IPS-15b (cell line): ENCODE results near the gene SP7.

Experiments used
- H3K27me3 ChIP-seq: one replicate; pipeline ENCODE4 v1.6.1; 2013; ENCODE audit warnings: low read length; ENCODE audit not compliant: control insufficient read depth, insufficient read depth
- H3K36me3 ChIP-seq: one replicate; pipeline ENCODE4 v1.6.1; 2013; ENCODE audit warnings: low read length; ENCODE audit not compliant: control insufficient read depth, insufficient read depth
- H3K4me1 ChIP-seq: one replicate; pipeline ENCODE4 v1.6.1; 2013; ENCODE audit warnings: mild to moderate bottlenecking, low read length; ENCODE audit not compliant: control insufficient read depth, insufficient read depth
- H3K4me3 ChIP-seq: one replicate; pipeline ENCODE4 v1.5.1; 2013; ENCODE audit warnings: low read depth, low read length
- H3K9ac ChIP-seq: one replicate; pipeline ENCODE4 v1.6.1; 2013; ENCODE audit warnings: low read depth, mild to moderate bottlenecking, low read length
- H3K9me3 ChIP-seq: one replicate; pipeline ENCODE4 v1.6.1; 2013; ENCODE audit warnings: mild to moderate bottlenecking, low read length; ENCODE audit not compliant: control insufficient read depth, insufficient read depth

The SP7 gene

DNA sequence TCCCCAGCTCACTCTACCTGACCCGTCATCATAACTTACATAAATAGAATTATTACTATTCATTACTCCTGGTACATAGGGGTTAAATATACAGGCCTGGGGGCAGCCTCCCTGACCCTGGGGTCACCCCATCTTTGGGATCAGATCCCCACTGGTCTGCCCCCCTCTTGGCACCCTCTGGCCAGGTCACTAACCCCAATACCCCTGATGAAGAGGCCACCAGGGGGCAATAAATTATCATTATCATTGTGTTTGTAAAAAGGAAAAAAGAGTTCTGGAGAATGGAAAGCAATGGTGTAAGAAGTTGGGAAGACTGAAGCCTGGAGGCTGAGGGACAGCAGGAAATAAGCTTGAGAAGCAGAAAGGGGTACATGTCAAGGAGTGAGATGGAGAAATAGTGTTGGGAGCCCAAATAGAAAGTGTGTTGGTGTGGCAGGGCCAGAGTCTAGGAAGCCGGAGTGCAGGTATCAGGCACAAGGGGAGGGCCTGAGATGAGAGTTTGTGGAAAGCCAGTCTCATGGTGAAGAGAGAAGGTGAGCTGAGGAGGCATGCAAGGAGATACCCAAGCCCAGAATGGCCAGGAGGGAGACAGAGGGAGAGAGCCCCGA, 8.6 kb downstream of the SP7 start:
- Histone ChIP-seq H3K27me3 (peaks cover 77% of the 10 kb centered on the region), H3K36me3 (no peaks in the 10 kb centered on the region), H3K4me3 (no peak overlapping the region), H3K9me3 (no peaks in the 10 kb centered on the region), H3K4me1 (peaks cover 11% of the 10 kb centered on the region), H3K9ac (no peak overlapping the region)

DNA sequence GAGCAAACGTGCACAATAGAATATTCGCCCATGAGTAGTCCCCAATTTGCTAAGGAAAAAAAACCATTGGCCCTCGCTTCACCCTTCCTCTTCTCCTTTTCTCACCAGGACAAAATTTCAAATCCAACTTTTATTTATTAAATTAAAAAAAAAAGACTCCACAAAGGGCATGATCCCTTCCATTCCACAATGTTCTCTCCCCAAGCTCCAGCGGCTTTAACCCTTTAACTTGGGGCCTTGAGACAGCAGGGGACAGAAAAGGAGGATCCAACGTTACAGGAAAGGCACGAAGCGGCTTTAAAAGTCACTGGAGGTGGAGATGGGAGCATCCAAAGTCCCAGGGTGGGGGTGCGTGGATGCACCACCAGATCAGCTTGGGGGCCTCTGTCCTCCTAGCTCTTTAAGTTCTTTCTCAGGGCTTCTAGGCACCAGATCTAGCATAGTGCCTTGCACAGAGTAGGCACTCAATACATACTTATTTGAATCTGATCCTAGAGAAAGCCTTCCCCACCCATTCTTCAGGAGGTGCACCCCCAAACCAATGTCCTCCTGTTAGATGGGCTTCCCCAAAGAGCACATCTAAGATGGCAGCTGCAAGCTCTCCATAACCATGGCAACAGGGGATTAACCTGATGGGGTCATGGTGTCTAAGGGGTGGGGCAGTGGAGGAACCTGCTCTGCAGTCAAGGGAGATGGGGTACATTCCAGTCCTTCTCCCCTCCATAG, 9.5 kb downstream of the SP7 start:
- H3K36me3 ChIP-seq, result no peaks in the 10 kb centered on the region
- no peak overlapping the region for H3K9ac ChIP-seq
- peaks cover 11% of the 10 kb centered on the region for H3K4me1 ChIP-seq
- H3K27me3 ChIP-seq, result peaks cover 71% of the 10 kb centered on the region
- H3K9me3 ChIP-seq, result no peaks in the 10 kb centered on the region
- H3K4me3 ChIP-seq, result peak overlapping the region; percentile 50

DNA sequence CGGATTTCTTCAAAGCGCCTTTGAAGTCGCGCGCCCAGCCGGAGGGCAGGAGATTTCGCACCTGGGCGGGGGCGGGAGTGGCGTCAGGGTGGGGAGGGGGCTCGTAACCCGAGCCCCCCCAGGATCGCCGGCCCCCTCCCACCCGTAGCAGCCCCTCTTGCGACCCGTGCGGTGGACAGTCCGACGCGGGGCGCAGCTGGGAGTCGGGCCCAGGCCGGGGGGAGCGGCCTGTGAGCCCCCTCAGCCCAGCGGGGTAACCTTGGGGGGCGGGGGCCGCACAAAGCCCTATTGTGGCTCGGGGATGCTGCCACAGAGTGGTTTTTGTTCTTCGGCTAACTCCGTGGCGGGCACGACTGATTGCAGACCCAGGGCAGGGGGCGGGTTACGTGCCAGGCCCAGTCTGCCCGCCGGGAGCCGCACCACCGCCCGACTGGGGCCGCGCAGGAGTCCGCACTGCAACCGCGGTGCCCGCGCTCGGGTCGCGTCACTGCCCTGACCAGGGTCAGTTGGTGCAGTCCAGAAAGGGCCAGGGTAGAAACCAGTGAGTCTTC, 10.6 kb downstream of the SP7 start:
- H3K9ac ChIP-seq, result no peak overlapping the region
- no peaks in the 10 kb centered on the region for H3K9me3 ChIP-seq
- H3K36me3 ChIP-seq, result no peaks in the 10 kb centered on the region
- peaks cover 11% of the 10 kb centered on the region for H3K4me1 ChIP-seq
- H3K27me3 ChIP-seq, result peaks cover 64% of the 10 kb centered on the region
- H3K4me3 ChIP-seq, result peak overlapping the region; percentile 50

DNA sequence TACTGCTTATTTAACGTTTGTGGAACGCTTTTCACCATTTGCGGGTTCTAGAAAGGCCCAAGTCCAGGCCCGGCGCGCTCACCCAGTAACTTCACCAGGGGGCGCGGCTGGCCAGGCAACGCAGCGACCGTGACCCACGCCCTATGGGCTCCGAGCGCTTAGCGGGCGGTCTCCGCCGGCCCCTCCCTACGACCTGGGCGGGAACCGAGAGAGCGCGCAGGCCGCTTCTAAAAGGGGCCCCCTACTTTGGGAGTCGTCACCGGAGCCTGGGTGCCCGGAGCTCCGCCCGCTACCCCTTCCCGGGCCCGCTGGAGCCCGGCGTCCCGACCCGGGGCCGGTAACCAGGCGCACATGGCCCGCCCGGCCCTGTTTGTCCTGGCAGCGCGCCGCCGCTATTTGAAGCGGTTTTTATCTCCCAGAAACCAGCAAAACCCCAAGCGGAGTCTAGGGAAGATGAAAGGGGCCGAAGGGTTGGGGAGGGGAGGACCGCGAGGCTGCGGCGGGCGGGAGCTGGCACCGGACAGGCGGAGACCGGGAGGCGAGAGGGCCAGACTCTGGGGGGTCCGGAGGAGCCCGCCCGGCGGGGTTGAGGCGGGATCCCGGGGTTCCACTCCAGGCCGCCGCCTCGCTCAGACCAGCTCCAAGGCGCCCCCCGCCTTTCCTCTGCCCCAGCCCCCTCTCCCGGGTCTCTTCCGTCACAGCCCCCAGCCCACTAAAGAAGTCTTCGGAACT, 11.2 kb downstream of the SP7 start:
- H3K4me1 ChIP-seq, result peaks cover 11% of the 10 kb centered on the region
- no peaks in the 10 kb centered on the region for H3K9me3 ChIP-seq
- H3K27me3 ChIP-seq, result peaks cover 60% of the 10 kb centered on the region
- H3K4me3 ChIP-seq, result peak overlapping the region; percentile 53
- no peaks in the 10 kb centered on the region for H3K36me3 ChIP-seq
- H3K9ac ChIP-seq, result no peak overlapping the region

DNA sequence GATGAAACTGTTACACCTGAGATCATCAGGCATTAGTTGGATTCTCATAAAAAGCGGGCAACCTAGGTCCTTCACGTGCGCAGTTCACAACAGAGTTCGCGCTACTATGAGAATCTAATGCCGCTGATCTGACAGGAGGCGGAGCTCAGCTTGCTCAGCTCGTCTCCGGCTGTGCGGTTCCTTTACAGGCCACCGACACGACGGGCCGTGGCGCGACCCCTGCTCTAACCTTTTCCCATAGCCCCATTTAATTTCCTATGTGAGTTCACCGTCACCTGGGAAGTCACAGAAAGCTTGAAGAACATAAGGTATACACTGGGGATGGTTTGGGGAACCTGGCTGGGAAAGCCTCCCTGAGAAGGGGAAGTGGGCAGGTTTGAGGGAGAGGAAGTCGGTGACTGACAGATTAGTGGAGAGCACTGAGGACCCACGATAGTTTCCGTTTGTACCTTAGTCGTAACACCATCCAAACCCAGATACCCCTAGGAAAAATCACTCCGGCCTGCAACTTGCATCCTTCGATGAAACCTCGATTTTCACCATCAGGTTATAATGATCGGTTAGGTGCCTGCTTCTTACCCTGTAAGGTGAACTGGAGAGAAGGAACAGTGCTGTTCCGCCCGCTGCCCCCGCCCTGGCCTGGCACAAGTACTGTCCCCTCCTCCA, 11.9 kb downstream of the SP7 start:
- Histone ChIP-seq H3K4me1 (peaks cover 11% of the 10 kb centered on the region), H3K9ac (no peak overlapping the region), H3K9me3 (no peaks in the 10 kb centered on the region), H3K27me3 (peaks cover 57% of the 10 kb centered on the region), H3K36me3 (no peaks in the 10 kb centered on the region), H3K4me3 (peak overlapping the region; percentile 53)

DNA sequence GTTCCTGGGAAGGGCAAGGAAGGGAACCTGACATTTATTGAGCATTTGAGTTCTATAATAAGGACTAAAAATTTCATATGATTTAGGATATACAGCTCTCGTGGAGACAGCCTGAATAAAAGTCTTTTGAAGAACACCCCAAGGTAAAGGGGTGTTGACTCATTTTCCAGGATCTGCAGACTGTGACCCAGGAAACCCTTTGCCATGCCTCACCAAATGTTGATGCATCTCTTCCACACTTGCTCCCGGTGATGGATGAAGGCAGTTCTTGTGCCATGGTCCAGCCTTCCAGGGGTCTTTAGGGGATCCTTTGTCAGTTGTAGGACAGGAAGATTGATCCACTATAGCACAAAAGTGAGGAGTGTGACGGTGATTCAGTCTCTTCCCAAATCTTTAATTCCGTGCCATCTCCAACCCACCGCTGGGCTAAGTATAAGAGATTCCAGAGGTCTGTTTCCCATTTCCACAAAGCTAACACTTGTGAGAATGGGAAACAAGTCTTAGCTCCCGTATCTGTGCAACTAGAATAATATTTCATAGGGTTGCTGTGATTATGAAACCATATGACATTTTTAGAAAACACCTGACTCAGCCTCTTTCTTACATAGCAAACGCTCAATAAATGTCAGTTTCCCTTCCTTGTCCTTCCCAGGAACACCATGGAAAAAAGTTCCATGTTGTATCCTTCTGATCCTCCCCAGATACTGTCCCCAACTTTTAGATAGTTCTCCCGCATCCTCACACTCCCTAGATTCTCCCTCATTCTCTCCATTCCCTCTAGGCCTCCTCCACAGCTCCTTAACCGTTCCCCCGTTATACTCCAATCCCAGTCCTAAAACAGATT, 15.6 kb downstream of the SP7 start:
- H3K9ac ChIP-seq, result no peak overlapping the region
- H3K27me3 ChIP-seq, result peaks cover 22% of the 10 kb centered on the region
- H3K36me3 ChIP-seq, result peaks cover 10% of the 10 kb centered on the region
- H3K4me3 ChIP-seq, result peak overlapping the region; percentile 94
- H3K4me1 ChIP-seq, result peaks cover 7% of the 10 kb centered on the region
- no peaks in the 10 kb centered on the region for H3K9me3 ChIP-seq

DNA sequence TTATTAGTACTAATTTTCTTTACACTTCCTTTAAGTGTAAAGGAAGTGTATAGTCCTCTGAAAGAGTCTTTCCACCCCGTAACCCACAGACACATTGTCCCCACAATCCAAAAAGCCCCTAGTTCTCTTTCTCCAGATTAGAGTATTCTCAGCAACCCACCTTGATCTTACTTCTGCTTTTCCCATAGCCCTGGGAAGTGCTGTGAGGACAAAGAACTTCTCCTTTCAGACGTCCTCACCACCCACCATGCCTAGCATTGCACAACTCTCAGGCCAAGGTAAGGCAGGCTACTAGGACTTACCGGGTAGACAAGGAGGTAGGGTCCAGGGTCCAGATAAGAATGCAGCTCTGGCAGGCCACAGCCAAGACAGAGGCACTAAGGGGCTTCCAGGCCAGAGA, 22.2 kb downstream of the SP7 start:
- no peaks in the 10 kb centered on the region for H3K4me1 ChIP-seq
- H3K4me3 ChIP-seq, result no peak overlapping the region
- H3K36me3 ChIP-seq, result peaks cover 22% of the 10 kb centered on the region
- no peak overlapping the region for H3K9ac ChIP-seq
- H3K27me3 ChIP-seq, result no peaks in the 10 kb centered on the region
- H3K9me3 ChIP-seq, result no peaks in the 10 kb centered on the region

DNA sequence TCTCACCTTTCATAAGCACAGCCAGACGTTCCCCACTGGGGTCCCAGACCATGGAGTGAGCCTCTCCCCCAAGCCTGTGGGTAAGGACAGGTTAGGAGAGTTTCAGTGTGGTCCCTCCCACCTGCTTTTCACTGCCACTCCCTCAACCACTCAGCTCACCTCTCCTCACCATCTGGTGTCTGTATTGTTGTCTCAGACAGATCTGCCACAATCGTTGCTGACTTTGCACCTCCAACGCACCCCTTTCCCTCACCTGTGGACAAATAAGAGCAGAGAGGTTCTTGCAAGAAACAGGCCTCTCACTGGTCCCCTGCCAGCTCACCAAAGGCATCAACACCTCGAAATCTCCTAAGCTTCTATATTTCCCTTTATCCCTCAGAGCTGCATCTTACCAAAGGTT, 27.9 kb downstream of the SP7 start:
- no peak overlapping the region for H3K9ac ChIP-seq
- no peak overlapping the region for H3K4me3 ChIP-seq
- H3K36me3 ChIP-seq, result peaks cover 39% of the 10 kb centered on the region
- no peaks in the 10 kb centered on the region for H3K4me1 ChIP-seq
- no peaks in the 10 kb centered on the region for H3K9me3 ChIP-seq
- H3K27me3 ChIP-seq, result no peaks in the 10 kb centered on the region

DNA sequence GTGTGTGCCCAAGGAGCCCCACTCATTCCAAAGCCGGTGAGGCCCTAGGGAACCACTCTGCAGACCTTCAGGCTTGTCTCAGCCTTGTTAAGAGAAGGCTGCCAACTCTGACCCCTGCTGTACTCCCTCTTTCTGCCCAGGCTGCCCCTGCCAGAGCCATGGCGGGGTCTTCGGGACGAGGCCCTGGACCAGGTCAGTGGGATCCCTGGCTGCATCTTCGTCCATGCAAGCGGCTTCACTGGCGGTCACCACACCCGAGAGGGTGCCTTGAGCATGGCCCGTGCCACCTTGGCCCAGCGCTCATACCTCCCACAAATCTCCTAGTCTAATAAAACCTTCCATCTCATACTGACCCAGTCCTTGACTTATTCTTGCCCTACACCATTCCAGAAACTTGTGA, 29.3 kb downstream of the SP7 start:
- no peaks in the 10 kb centered on the region for H3K27me3 ChIP-seq
- no peak overlapping the region for H3K9ac ChIP-seq
- H3K9me3 ChIP-seq, result no peaks in the 10 kb centered on the region
- H3K36me3 ChIP-seq, result peaks cover 42% of the 10 kb centered on the region
- no peak overlapping the region for H3K4me3 ChIP-seq
- H3K4me1 ChIP-seq, result no peaks in the 10 kb centered on the region

DNA sequence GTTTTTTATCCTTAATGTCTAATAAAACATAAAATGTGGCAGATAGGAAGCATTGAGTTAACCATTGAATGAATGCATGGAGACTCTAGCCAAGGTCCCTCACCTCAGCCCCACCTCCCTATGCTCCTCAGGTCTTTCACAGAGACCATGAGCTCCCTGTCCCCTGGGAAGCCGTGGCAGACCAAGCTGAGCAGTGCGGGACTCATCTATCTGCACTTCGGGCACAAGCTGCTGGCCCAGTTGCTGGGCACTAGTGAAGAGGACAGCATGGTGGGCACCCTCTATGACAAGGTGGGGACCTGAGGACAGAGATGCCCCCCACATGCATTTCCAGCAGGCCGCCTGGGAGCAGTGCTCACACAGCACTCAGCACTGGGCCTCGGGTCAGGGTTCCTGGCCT, 33.3 kb downstream of the SP7 start:
- Histone ChIP-seq H3K27me3 (no peaks in the 10 kb centered on the region), H3K36me3 (peaks cover 35% of the 10 kb centered on the region), H3K4me3 (no peak overlapping the region), H3K9me3 (no peaks in the 10 kb centered on the region), H3K9ac (no peak overlapping the region), H3K4me1 (no peaks in the 10 kb centered on the region)

DNA sequence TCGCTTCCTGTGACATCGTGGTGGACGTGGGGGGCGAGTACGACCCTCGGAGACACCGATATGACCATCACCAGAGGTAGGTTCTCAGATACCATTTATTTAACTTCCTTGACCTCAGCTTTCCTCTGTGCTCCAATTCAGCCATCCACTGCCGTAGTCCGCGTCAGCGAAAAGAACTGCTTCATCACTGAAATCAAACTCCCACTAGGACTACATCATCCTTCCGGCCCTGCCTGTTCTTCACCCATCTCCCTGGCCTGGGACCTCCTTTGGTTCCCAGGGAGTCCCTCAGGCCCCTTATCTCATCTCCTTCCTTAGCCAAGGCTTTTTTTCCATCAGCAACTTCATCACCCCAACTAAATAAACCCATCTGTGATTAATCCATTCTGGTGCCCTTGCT, 36.0 kb downstream of the SP7 start:
- peaks cover 18% of the 10 kb centered on the region for H3K36me3 ChIP-seq
- H3K4me1 ChIP-seq, result no peaks in the 10 kb centered on the region
- peak overlapping the region; percentile 96 for H3K4me3 ChIP-seq
- no peaks in the 10 kb centered on the region for H3K27me3 ChIP-seq
- H3K9me3 ChIP-seq, result no peaks in the 10 kb centered on the region
- peak overlapping the region; percentile 93 for H3K9ac ChIP-seq
